GF-D8 (cell line): ENCODE measurements around the gene ZNF385C.

Experiments
- DNase-seq: peaks from one replicate; lab custom pipeline; 2025; lab: John Stamatoyannopoulos, UW

Gene ZNF385C

GRCh38 chr17:42107597-42108576 lies 9.6 kb upstream of the ZNF385C start:
- no peak for DNase-seq

- DNase-seq: no peak
Measured at GRCh38 chr17:42107124-42107523, 8.9 kb upstream of the ZNF385C start.

- no peak for DNase-seq
Measured at GRCh38 chr17:42106009-42106408, 7.7 kb upstream of the ZNF385C start.

- DNase-seq: no peak
Measured at GRCh38 chr17:42104264-42104663, 6.0 kb upstream of the ZNF385C start.

- no peak for DNase-seq
Measured at GRCh38 chr17:42103221-42103954, 5.1 kb upstream of the ZNF385C start.

GRCh38 chr17:42101513-42102292 lies 3.4 kb upstream of the ZNF385C start:
- no peak for DNase-seq

- no peak for DNase-seq
Measured at GRCh38 chr17:42098730-42099399, 592 bp upstream of the ZNF385C start.

- DNase-seq: no peak
Measured at GRCh38 chr17:42096360-42097111, 1.7 kb downstream of the ZNF385C start.

GRCh38 chr17:42094375-42095069 lies 3.8 kb downstream of the ZNF385C start:
- DNase-seq: no peak

GRCh38 chr17:42092939-42093338 lies 5.3 kb downstream of the ZNF385C start:
- no peak for DNase-seq

- DNase-seq: no peak
Measured at GRCh38 chr17:42090964-42091790, 7.1 kb downstream of the ZNF385C start.

GRCh38 chr17:42088736-42089135 lies 9.5 kb downstream of the ZNF385C start:
- no peak for DNase-seq

- DNase-seq: no peak
Measured at GRCh38 chr17:42087736-42088705, 10.3 kb downstream of the ZNF385C start.

- no peak for DNase-seq
Measured at GRCh38 chr17:42087042-42087701, 11.1 kb downstream of the ZNF385C start.

- DNase-seq: no peak
Measured at GRCh38 chr17:42081516-42082129, 16.6 kb downstream of the ZNF385C start.

GRCh38 chr17:42079541-42079940 lies 18.7 kb downstream of the ZNF385C start:
- no peak for DNase-seq

- no peak for DNase-seq
Measured at GRCh38 chr17:42078396-42079043, 19.8 kb downstream of the ZNF385C start.
